Spleen (tissue), 11 donors: ENCODE results near the gene RNLS. TPM values are rescaled to one million over a fixed set of nuclear protein-coding genes. Genes with fewer than 3 reads are reported as not detected.

Source experiments
- DNase-seq: peaks from one replicate; pipeline ENCODE4 v3.0.0-alpha.2; 2020
- H3K27ac ChIP-seq, 8 donors: fragments of 200-600 bp; sonication (generic) in 7 of 8; 1 replicate in 4 of 8; 2 replicates in 4 of 8; pipeline versions ENCODE4 v1.5.0 to v1.8.0; 2016 to 2021; ENCODE audit warnings: inconsistent platforms in 4 of 8, mild to moderate bottlenecking in 4 of 8, moderate library complexity in 1 of 8
- H3K27me3 ChIP-seq, 7 donors: fragments of 200-600 bp; sonication (generic) in 6 of 7; replicated peaks in 1 of 7; 1 replicate in 4 of 7; 2 replicates in 3 of 7; pipeline versions ENCODE4 v1.5.0 to v1.8.0; 2016 to 2021; ENCODE audit warnings: inconsistent platforms in 3 of 7, mild to moderate bottlenecking in 1 of 7
- H3K36me3 ChIP-seq, 6 donors: fragments of 200-600 bp; sonication (generic) in 5 of 6; 1 replicate in 4 of 6; 2 replicates in 2 of 6; pipeline versions ENCODE4 v1.5.0 to v1.8.0; 2016 to 2021; ENCODE audit warnings: inconsistent platforms in 2 of 6
- H3K4me1 ChIP-seq, 6 donors: fragments of 200-600 bp; sonication (generic) in 5 of 6; 1 replicate in 3 of 6; 2 replicates in 3 of 6; pipeline versions ENCODE4 v1.5.0 to v1.8.0; 2016 to 2021; ENCODE audit warnings: inconsistent platforms in 3 of 6
- H3K4me3 ChIP-seq, 8 donors: fragments of 200-600 bp; sonication (generic) in 7 of 8; 1 replicate in 4 of 8; 2 replicates in 4 of 8; pipeline versions ENCODE4 v1.5.0 to v1.8.0; 2016 to 2021; ENCODE audit warnings: inconsistent platforms in 4 of 8, mild to moderate bottlenecking in 4 of 8, moderate library complexity in 2 of 8
- H3K9me3 ChIP-seq, 8 donors: fragments of 200-600 bp; sonication (generic) in 7 of 8; 1 replicate in 4 of 8; 2 replicates in 4 of 8; pipeline versions ENCODE4 v1.5.0 to v1.8.0; 2016 to 2021; ENCODE audit warnings: inconsistent platforms in 4 of 8
- POLR2A ChIP-seq, 3 donors: fragments of 450-650 bp; IDR thresholded peaks; one replicate each; pipeline ENCODE4 v1.5.1; 2017; ENCODE audit warnings: antibody characterized with exemption in 3 of 3, mild to moderate bottlenecking in 1 of 3
- POLR2AphosphoS5 ChIP-seq, 3 donors: sonication (generic); formaldehyde crosslinking; IDR thresholded peaks; one replicate each; pipeline ENCODE4 v1.5.1; 2017; ENCODE audit warnings: antibody characterized with exemption in 3 of 3
- WGBS, 5 donors: extraction: QIAGEN DNeasy Blood & Tissue Kit in 3 of 5; methylation state at CpG; one replicate each; pipeline versions ENCODE4 v1.1.5 to v1.1.7; 2013 to 2018; 5-methylcytosine and 5-hydroxymethylcytosine counted together
- intact Hi-C: fragments of 100-400 bp; cut with DNase I; formaldehyde crosslinking; loops from one replicate; pipeline ENCODE4 v1.15.0; 2023; ENCODE audit warnings: low total_unique reads
- polyA plus RNA-seq, 3 donors: library from polyadenylated mRNA; stranded (reverse); fragments of 200-250 nt; gene quantifications; one replicate each; pipeline ENCODE4 v1.2.1, GENCODE V29; 2013
- total RNA-seq, 7 donors: library from RNA; depleted of rRNA in 3 of 7; stranded (reverse); fragments of >200 nt in 3 of 7; fragmentation: NEBNext Ultra II Directional in 4 of 7; extraction: Animal tissue kit (Norgen Biotek cat#: 25700) in 4 of 7; gene quantifications; one replicate each; pipeline versions ENCODE4 v1.1.0 to v1.2.1, GENCODE V29; 2016 to 2021
- TF ChIP-seq, protein P1 (sequence below), 11 experiments: fragments of 200-600 bp in 7 of 11; fragments of 450-650 bp in 4 of 11; sonication (generic) in 4 of 11; IDR thresholded peaks in 8 of 11; conservative IDR thresholded peaks in 3 of 11; 1 replicate in 7 of 11; 2 replicates in 4 of 11; pipeline versions ENCODE4 v1.4.0 to v1.8.0; 2016 to 2021; ENCODE audit warnings: antibody characterized with exemption in 11 of 11, inconsistent platforms in 4 of 11, mild to moderate bottlenecking in 1 of 11
- donor health status: healthy with polysubstance abuse.
- donor health status: DM: no; HTN: no; CAD: no; lungs with moderate emphysema.
- donor health status: DM: no; HTN: no; CAD: no.
- donor health status: Bipolar disorder and iron deficiency.
- donor health status: healthy.
- donor health status: DM: no; HTN: no; CAD: no.
- donor health status: DM: yes; HTN: yes; CAD: no.

RNLS gene
- total and polyA plus RNA-seq, 10 donors: 4.5 to 28.8 (median 8.5) TPM

DNA sequence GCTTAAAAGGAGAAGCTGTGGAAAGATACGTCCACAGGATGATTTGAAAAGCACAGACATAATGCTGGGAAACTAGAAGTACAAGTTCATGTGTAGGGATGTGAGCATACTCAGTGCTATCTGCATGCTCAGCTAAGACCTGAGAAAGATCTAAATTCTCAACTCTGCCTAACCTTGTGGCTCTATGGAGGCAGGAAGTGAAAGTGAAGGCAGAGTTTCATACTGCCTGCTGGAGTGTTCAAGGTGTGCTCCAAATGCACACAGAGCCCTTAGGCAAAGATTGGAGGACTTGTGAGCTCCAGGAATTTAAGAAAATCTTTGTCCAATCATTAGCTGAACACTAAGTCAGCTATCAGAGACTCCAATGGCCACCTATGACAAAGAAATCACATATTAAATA is 190.9 kb downstream of the RNLS start:
- H3K27ac ChIP-seq: peak overlapping the region in 5 of 8 donors; percentile 29 to 49 (median 41)
- intact Hi-C loops: no loop called here
- no peak for DNase-seq
- H3K4me3 ChIP-seq: no peak overlapping the region
- TF ChIP-seq POLR2A (IDR thresholded peaks at IDR 0.05) (no peak), POLR2AphosphoS5 (IDR thresholded peaks at IDR 0.05) (no peak)
- TF ChIP-seq, protein P1, sequence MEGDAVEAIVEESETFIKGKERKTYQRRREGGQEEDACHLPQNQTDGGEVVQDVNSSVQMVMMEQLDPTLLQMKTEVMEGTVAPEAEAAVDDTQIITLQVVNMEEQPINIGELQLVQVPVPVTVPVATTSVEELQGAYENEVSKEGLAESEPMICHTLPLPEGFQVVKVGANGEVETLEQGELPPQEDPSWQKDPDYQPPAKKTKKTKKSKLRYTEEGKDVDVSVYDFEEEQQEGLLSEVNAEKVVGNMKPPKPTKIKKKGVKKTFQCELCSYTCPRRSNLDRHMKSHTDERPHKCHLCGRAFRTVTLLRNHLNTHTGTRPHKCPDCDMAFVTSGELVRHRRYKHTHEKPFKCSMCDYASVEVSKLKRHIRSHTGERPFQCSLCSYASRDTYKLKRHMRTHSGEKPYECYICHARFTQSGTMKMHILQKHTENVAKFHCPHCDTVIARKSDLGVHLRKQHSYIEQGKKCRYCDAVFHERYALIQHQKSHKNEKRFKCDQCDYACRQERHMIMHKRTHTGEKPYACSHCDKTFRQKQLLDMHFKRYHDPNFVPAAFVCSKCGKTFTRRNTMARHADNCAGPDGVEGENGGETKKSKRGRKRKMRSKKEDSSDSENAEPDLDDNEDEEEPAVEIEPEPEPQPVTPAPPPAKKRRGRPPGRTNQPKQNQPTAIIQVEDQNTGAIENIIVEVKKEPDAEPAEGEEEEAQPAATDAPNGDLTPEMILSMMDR (IDR thresholded peaks at IDR 0.05 in 8 of 11, conservative IDR thresholded peaks at IDR 0.05 in 3 of 11): no peak
- H3K36me3 ChIP-seq: no peaks in the 10 kb centered on the region
- peaks cover 9 to 53% (median 39%) of the 10 kb centered on the region in 6 donors for H3K4me1 ChIP-seq
- 48 to 67% (median 54%) methylated on average over 1 of the region's 1 CpG for WGBS, 5 donors
- no peaks in the 10 kb centered on the region for H3K27me3 ChIP-seq
- peaks cover 2 to 29% (median 23%) of the 10 kb centered on the region in 8 donors for H3K9me3 ChIP-seq

DNA sequence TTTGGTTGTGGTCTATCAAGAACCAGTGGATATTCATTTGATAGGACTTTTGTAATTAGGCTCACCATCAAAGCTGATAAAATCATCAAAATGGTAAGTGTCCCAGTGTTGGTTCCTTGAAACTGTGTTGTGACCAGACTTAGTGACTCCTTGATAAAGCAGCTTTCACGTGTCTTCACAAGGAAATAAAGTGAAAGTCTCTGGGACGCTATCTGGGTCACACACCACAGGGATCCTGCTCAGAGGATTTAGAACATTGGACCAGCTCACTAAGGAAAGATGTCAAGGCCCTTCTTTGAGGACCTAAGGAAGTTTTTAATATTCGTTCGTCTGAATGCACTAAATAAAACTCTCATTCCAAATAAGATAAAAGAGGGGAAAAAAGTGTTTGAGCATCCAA is 193.1 kb downstream of the RNLS start:
- 66 to 82% (median 67%) methylated on average over 4 of the region's 4 CpGs for WGBS, 5 donors
- TF ChIP-seq POLR2A (IDR thresholded peaks at IDR 0.05) (no peak), POLR2AphosphoS5 (IDR thresholded peaks at IDR 0.05) (no peak)
- TF ChIP-seq, protein P1 (IDR thresholded peaks at IDR 0.05 in 8 of 11, conservative IDR thresholded peaks at IDR 0.05 in 3 of 11): no peak
- Histone ChIP-seq H3K4me3 (no peak overlapping the region), H3K9me3 (peaks cover 0 to 8% (median 1%) of the 10 kb centered on the region in 8 donors), H3K36me3 (no peaks in the 10 kb centered on the region), H3K27me3 (no peaks in the 10 kb centered on the region), H3K4me1 (peaks cover 26 to 74% (median 61%) of the 10 kb centered on the region in 6 donors), H3K27ac (peak overlapping the region in 1 of 8 donors; percentile 8)
- no peak for DNase-seq
- intact Hi-C loops: no loop called here

DNA sequence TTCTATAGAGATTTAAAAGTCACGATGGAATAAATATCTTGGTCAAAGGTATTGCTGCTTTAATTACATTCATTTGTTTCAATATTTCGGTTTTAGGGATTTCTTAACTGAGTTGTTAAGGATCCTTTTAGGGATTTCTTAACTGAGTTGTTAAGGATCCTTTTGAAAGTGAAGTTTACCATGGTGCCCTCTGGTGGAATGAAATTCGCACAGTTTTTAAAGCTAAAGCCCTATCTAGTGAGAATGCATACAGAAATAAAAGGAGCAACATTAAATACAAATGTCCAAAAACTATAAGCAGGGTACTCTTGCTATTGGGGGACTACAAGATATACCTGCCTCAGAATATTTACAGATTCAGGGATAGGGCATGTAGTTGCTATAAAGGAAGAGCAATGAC is 193.7 kb downstream of the RNLS start:
- no peaks in the 10 kb centered on the region for H3K27me3 ChIP-seq
- H3K4me1 ChIP-seq: peaks cover 26 to 80% (median 66%) of the 10 kb centered on the region in 6 donors
- intact Hi-C loops: loop anchor here (5.0 kb wide), 1 partner anchor 527 kb away; the partner anchor contains the start of genes KLLN and PTEN
- peak overlapping the region in 4 of 8 donors; percentile 80 to 91 (median 86) for H3K27ac ChIP-seq
- WGBS, 5 donors: 3 to 9% (median 5%) methylated on average over 3 of the region's 3 CpGs
- H3K36me3 ChIP-seq: no peaks in the 10 kb centered on the region
- TF ChIP-seq POLR2A (IDR thresholded peaks at IDR 0.05) (no peak), POLR2AphosphoS5 (IDR thresholded peaks at IDR 0.05) (no peak)
- TF ChIP-seq, protein P1 (IDR thresholded peaks at IDR 0.05 in 8 of 11, conservative IDR thresholded peaks at IDR 0.05 in 3 of 11): peak; percentile 20 to 69 (median 56)
- peaks cover 0 to 4% (median 0%) of the 10 kb centered on the region in 8 donors for H3K9me3 ChIP-seq
- no peak for DNase-seq
- no peak overlapping the region for H3K4me3 ChIP-seq

DNA sequence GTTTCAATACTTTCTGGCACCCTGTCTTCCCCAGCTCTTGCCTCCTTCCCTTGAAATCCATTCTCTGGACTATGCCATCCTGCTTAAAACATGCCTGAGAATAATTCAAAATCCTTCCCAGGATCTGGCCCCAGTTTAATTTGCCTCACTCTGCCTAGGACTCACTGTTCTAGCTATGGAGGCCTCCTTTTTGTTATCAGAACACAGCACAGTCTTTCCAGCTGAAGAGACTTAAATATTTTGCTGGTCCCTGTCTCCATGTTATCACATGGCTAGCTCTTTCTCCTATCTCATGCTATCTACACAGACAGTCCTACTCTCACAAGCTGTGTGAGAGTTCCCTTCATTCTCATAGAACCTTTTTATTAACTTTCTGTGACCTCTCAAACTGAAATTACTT is 194.8 kb downstream of the RNLS start:
- Histone ChIP-seq H3K36me3 (no peaks in the 10 kb centered on the region), H3K4me1 (peaks cover 26 to 92% (median 68%) of the 10 kb centered on the region in 6 donors), H3K27ac (peak overlapping the region; percentile 76 to 91 (median 82)), H3K27me3 (no peaks in the 10 kb centered on the region), H3K9me3 (no peaks in the 10 kb centered on the region), H3K4me3 (no peak overlapping the region)
- intact Hi-C loops: loop anchor here (5.0 kb wide), 1 partner anchor 526 kb away; the partner anchor contains the start of genes KLLN and PTEN
- TF ChIP-seq, protein P1 (IDR thresholded peaks at IDR 0.05 in 8 of 11, conservative IDR thresholded peaks at IDR 0.05 in 3 of 11): no peak
- TF ChIP-seq POLR2A (IDR thresholded peaks at IDR 0.05): no peak
- TF ChIP-seq POLR2AphosphoS5 (IDR thresholded peaks at IDR 0.05): no peak
- no peak for DNase-seq
